ES-I3 (cell line): ENCODE data around the gene PRCD.
"Not testable (repeated sequence)": the region's sequence is repeated elsewhere in the genome, so short reads cannot be mapped to it uniquely, and the experiment has no call there.

ENCODE experiments used
- H3K36me3 ChIP-seq: 2 replicates; pipeline ENCODE4 v1.6.1; 2013; ENCODE audit warnings: mild to moderate bottlenecking, low read length, control low read depth, moderate library complexity; ENCODE audit not compliant: insufficient read depth
- H3K4me1 ChIP-seq: 2 replicates; pipeline ENCODE4 v1.6.1; 2013; ENCODE audit warnings: mild to moderate bottlenecking, control low read depth, low read length; ENCODE audit not compliant: insufficient read depth
- H3K9ac ChIP-seq: 2 replicates; pipeline ENCODE4 v1.6.1; 2013; ENCODE audit warnings: low read depth, mild to moderate bottlenecking, low read length, moderate library complexity
- H3K9me3 ChIP-seq: 2 replicates; pipeline ENCODE4 v1.6.1; 2013; ENCODE audit warnings: mild to moderate bottlenecking, low read length, moderate library complexity; ENCODE audit not compliant: control insufficient read depth, insufficient read depth

The PRCD gene

GRCh38 chr17:76547642-76548202 lies 7.9 kb downstream of the PRCD start:
- no peak overlapping the region for H3K9ac ChIP-seq
- H3K9me3 ChIP-seq, result no peaks in the 10 kb centered on the region

GRCh38 chr17:76548378-76549214 lies 8.8 kb downstream of the PRCD start:
- Histone ChIP-seq H3K9me3 (no peaks in the 10 kb centered on the region), H3K36me3 (no peaks in the 10 kb centered on the region), H3K9ac (no peak overlapping the region), H3K4me1 (peaks cover 32% of the 10 kb centered on the region)

More at GRCh38 chr17:76547642-76548202, 7.9 kb downstream of the PRCD start:
- Histone ChIP-seq H3K4me1 (peaks cover 36% of the 10 kb centered on the region), H3K36me3 (no peaks in the 10 kb centered on the region)

GRCh38 chr17:76549215-76549518 lies 9.3 kb downstream of the PRCD start:
- Histone ChIP-seq H3K9ac (no peak overlapping the region), H3K4me1 (peaks cover 26% of the 10 kb centered on the region)

GRCh38 chr17:76549539-76549938 lies 9.7 kb downstream of the PRCD start:
- no peaks in the 10 kb centered on the region for H3K36me3 ChIP-seq
- no peaks in the 10 kb centered on the region for H3K9me3 ChIP-seq
- H3K4me1 ChIP-seq, result peaks cover 23% of the 10 kb centered on the region
- no peak overlapping the region for H3K9ac ChIP-seq

More at GRCh38 chr17:76549215-76549518, 9.3 kb downstream of the PRCD start:
- Histone ChIP-seq H3K9me3 (no peaks in the 10 kb centered on the region), H3K36me3 (no peaks in the 10 kb centered on the region)

- Histone ChIP-seq H3K9ac (peak overlapping the region; percentile 2; the same call in 1 of the 2 replicates), H3K36me3 (no peaks in the 10 kb centered on the region), H3K9me3 (no peaks in the 10 kb centered on the region), H3K4me1 (peaks cover 25% of the 10 kb centered on the region)
Measured at GRCh38 chr17:76550712-76551615, 11.1 kb downstream of the PRCD start.

GRCh38 chr17:76551685-76552084 lies 11.8 kb downstream of the PRCD start:
- H3K36me3 ChIP-seq, result no peaks in the 10 kb centered on the region
- no peaks in the 10 kb centered on the region for H3K9me3 ChIP-seq
- no peak overlapping the region for H3K9ac ChIP-seq
- peaks cover 21% of the 10 kb centered on the region for H3K4me1 ChIP-seq

GRCh38 chr17:76553178-76553908 lies 13.5 kb downstream of the PRCD start:
- Histone ChIP-seq H3K4me1 (peaks cover 15% of the 10 kb centered on the region), H3K9me3 (no peaks in the 10 kb centered on the region), H3K36me3 (0 out of 2 replicates have a peak, but pooled peaks cover 2% of the 10 kb centered on the region), H3K9ac (no peak overlapping the region)

GRCh38 chr17:76554131-76554530 lies 14.3 kb downstream of the PRCD start:
- Histone ChIP-seq H3K4me1 (peaks cover 20% of the 10 kb centered on the region), H3K36me3 (peaks cover 10% of the 10 kb centered on the region), H3K9me3 (no peaks in the 10 kb centered on the region), H3K9ac (no peak overlapping the region)

GRCh38 chr17:76556765-76557367 lies 17.0 kb downstream of the PRCD start:
- peak overlapping the region; percentile 98 for H3K9ac ChIP-seq
- peaks cover 29% of the 10 kb centered on the region for H3K4me1 ChIP-seq
- peaks cover 36% of the 10 kb centered on the region for H3K36me3 ChIP-seq
- no peaks in the 10 kb centered on the region for H3K9me3 ChIP-seq

GRCh38 chr17:76557368-76558197 lies 17.7 kb downstream of the PRCD start:
- Histone ChIP-seq H3K9me3 (no peaks in the 10 kb centered on the region), H3K4me1 (peaks cover 29% of the 10 kb centered on the region), H3K9ac (peak overlapping the region; percentile 98), H3K36me3 (peaks cover 39% of the 10 kb centered on the region)

- Histone ChIP-seq H3K36me3 (peaks cover 47% of the 10 kb centered on the region), H3K4me1 (peaks cover 29% of the 10 kb centered on the region), H3K9me3 (no peaks in the 10 kb centered on the region), H3K9ac (peak overlapping the region; percentile 98)
Measured at GRCh38 chr17:76558198-76559095, 18.6 kb downstream of the PRCD start.

- H3K36me3 ChIP-seq, result peaks cover 51% of the 10 kb centered on the region
- H3K9me3 ChIP-seq, H3K9ac ChIP-seq: not testable (repeated sequence)
- peaks cover 29% of the 10 kb centered on the region for H3K4me1 ChIP-seq
Measured at GRCh38 chr17:76559460-76559859, 19.6 kb downstream of the PRCD start.
